Measurements from ENCODE around the gene PCGF6. TPM values are rescaled to one million over a fixed set of nuclear protein-coding genes. Genes with fewer than 3 reads are reported as not detected.

Gene PCGF6
- total RNA-seq, 1 experiment from 2014 or later = 24.7 TPM

GRCh38 chr10:103336370-103336769 lies 14.6 kb downstream of the PCGF6 start (continued):
- TF ChIP-seq JUND (IDR thresholded peaks at IDR 0.05) = no peak
- TF ChIP-seq, protein P1, sequence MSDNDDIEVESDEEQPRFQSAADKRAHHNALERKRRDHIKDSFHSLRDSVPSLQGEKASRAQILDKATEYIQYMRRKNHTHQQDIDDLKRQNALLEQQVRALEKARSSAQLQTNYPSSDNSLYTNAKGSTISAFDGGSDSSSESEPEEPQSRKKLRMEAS (IDR thresholded peaks at IDR 0.05) = no peak
- TF ChIP-seq RAD21 (IDR thresholded peaks at IDR 0.05; ENCODE audit: low read depth) = no peak

- Histone ChIP-seq H3K4me1 (ENCODE audit: control insufficient read depth in 1 of 2, insufficient read depth in 2 of 2, low read length in 2 of 2) (no peaks in the 10 kb centered on the region), H3K36me3 (ENCODE audit: control insufficient read depth in 1 of 2, insufficient read depth in 2 of 2, low read length in 2 of 2) (peaks cover 37 to 50% of the 10 kb centered on the region in 2 experiments), H3K9me3 (ENCODE audit: control insufficient read depth in 1 of 2, insufficient read depth in 1 of 2, low read depth in 1 of 2, low read length in 2 of 2) (no peaks in the 10 kb centered on the region), H3K27ac (ENCODE audit: low read depth, low read length) (no peak overlapping the region), H4K20me1 (ENCODE audit: insufficient read depth) (peaks cover 5% of the 10 kb centered on the region; the same call in 1 of the 2 replicates), H3K4me3 (replicated peaks in 1 of 2; ENCODE audit: low read depth in 1 of 2, low read length in 2 of 2) (no peak overlapping the region), H3K9me2 (ENCODE audit: insufficient read depth) (no peaks in the 10 kb centered on the region), H3K79me2 (ENCODE audit: insufficient read depth, low read length) (peaks cover 19% of the 10 kb centered on the region), H3K27me3 (ENCODE audit: insufficient read depth, low read length) (no peaks in the 10 kb centered on the region), H2AFZ (ENCODE audit: low read depth, low read length, poor library complexity, severe bottlenecking) (no peak overlapping the region), H3K4me2 (ENCODE audit: low read length) (no peak overlapping the region), H3K9ac (ENCODE audit: low read length) (no peak overlapping the region)
- intact Hi-C loops (cut with micrococcal nuclease) = loop anchor here (1.0 to 5.0 kb wide), 5 partner anchors 88 to 607 kb away; no protein-coding TSS in a partner anchor
- ATAC-seq (no peak), DNase-seq (ENCODE audit: low read depth, low spot score) (no peak)
- CTCF ChIA-PET = interaction anchor here (0.5 to 2.3 kb wide), 20 partner anchors 10 to 499 kb away, joined by 3 to 27 read pairs (median 4); partner anchors contain the start of genes CNNM2, CYP17A1, NT5C2 and PCGF6
- RAD21 ChIA-PET (ENCODE audit: low non-redundant PET in 1 of 2, low total read pairs in 2 of 2, uncharacterized antibody in 2 of 2, unreplicated experiment in 2 of 2) = interaction anchor here (0.7 to 1.1 kb wide), 3 partner anchors 88 to 418 kb away, joined by 3 read pairs; no protein-coding TSS in a partner anchor
- TF ChIP-seq, protein P2, sequence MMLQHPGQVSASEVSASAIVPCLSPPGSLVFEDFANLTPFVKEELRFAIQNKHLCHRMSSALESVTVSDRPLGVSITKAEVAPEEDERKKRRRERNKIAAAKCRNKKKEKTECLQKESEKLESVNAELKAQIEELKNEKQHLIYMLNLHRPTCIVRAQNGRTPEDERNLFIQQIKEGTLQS (IDR thresholded peaks at IDR 0.05) = no peak
- no peak for TF ChIP-seq EGR1 (IDR thresholded peaks at IDR 0.05; ENCODE audit: low read depth)
- no peak for TF ChIP-seq ZNF274 (IDR thresholded peaks at IDR 0.05; ENCODE audit: low read depth, low read length)
- TF ChIP-seq SP1 (IDR thresholded peaks at IDR 0.05; ENCODE audit: low read depth) = no peak
- TF ChIP-seq ZFX (IDR thresholded peaks at IDR 0.05) = no peak
- TF ChIP-seq EZH2 (IDR thresholded peaks at IDR 0.05) = no peak
- no peak for TF ChIP-seq SRF (IDR thresholded peaks at IDR 0.05; ENCODE audit: low read depth)
- POLR2A ChIA-PET = interaction anchor here (0.6 kb wide), 2 partner anchors 9 to 77 kb away, joined by 3 to 5 read pairs; no protein-coding TSS in a partner anchor
- no TSS peak for BruUV-seq (replicated peaks)
Measured at GRCh38 chr10:103334567-103334966, 16.4 kb downstream of the PCGF6 start.

Data from HCT116 (cell line).